Choroid plexus epithelial cell (primary cell): ENCODE measurements around the gene TRIM62.
"Not testable (repeated sequence)": the region's sequence is repeated elsewhere in the genome, so short reads cannot be mapped to it uniquely, and the experiment has no call there.

Source experiments
- DNase-seq: peaks from one replicate; pipeline ENCODE4 v3.0.0-alpha.2; 2010; ENCODE audit warnings: low read depth
- H3K4me3 ChIP-seq: 2 replicates; pipeline ENCODE4 v1.5.1; 2011; ENCODE audit warnings: low read depth, mild to moderate bottlenecking, control low read depth, low read length, moderate library complexity
- TF ChIP-seq, protein P1 (sequence below): conservative IDR thresholded peaks from 2 replicates; pipeline ENCODE4 v1.5.1; 2011; ENCODE audit warnings: low read depth, mild to moderate bottlenecking, control low read depth, inconsistent platforms, low read length, moderate library complexity

The TRIM62 gene

DNA sequence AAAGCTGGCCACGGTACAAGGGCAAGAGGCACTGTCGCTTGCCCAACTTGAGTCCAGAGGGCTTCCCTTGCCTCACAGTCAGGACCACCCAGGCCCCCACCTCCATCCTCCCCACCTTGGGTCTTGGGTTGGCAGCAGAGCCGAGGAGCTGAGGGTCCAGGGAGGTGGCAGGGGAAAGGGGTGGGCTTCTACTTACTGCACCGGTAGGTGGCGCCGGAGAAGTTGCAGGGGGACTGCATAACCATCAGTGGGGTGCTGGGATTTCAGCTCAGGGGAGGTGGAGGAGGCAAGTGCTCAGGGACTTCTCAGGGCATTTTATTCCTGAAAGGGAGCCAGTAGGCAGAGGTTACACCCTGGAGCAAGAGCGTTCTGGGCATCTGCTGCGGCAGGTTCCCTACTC, 44.0 kb downstream of the TRIM62 start:
- no peak overlapping the region for H3K4me3 ChIP-seq
- DNase-seq = peak; percentile 67
- TF ChIP-seq, protein P1, sequence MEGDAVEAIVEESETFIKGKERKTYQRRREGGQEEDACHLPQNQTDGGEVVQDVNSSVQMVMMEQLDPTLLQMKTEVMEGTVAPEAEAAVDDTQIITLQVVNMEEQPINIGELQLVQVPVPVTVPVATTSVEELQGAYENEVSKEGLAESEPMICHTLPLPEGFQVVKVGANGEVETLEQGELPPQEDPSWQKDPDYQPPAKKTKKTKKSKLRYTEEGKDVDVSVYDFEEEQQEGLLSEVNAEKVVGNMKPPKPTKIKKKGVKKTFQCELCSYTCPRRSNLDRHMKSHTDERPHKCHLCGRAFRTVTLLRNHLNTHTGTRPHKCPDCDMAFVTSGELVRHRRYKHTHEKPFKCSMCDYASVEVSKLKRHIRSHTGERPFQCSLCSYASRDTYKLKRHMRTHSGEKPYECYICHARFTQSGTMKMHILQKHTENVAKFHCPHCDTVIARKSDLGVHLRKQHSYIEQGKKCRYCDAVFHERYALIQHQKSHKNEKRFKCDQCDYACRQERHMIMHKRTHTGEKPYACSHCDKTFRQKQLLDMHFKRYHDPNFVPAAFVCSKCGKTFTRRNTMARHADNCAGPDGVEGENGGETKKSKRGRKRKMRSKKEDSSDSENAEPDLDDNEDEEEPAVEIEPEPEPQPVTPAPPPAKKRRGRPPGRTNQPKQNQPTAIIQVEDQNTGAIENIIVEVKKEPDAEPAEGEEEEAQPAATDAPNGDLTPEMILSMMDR = peak; percentile 81

DNA sequence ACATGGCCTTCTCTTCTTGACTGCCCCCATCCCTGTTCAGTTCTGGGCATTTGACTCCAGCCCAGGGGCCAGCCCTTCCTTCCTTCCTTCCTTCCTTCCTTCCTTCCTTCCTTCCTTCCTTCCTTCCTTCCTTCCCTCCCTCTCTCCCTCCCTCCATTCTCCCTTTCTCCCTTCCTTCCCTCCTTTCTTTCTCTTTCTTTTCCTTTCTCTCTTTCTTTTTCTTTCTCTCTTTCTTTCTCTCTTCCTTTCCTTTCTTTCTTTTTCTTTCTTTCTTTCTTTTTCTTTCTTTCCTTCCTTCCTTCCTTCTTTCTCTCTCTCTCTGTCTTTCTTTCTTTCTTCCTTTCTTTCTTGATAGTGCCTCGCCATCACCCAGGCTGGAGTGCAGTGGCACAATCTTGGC, 45.8 kb downstream of the TRIM62 start:
- not testable (repeated sequence) for DNase-seq, H3K4me3 ChIP-seq

DNA sequence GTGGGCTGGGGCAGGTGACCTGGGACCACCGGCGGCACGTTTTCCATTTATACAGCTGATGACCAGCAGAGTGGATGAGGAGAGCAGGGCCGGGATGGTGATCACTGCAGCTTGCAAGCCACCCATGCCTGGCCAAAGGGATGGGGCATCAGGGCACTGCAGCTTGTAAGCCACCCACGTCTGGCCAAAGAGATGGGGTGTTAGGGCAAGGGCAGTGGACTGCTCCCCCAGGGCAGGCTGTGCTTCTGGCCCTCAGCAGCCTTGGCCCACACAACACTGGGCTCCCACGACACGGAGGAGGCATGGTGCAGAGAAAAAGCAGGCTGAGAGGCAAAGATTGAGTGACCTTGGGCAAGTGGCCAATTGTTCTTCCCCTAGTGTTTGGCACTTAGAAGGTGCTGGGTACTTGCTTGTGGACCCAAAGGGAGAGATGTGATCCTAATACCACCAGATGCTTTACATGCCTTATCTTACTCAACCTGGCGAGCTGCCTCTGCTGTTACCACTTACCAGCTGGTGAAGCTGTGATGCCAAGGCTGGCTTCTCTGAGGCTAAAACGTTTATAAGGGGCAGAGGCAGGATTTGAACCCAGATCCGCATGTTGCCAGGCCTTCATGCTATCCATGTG, 48.3 kb downstream of the TRIM62 start:
- no peak for DNase-seq
- TF ChIP-seq, protein P1 = no peak
- H3K4me3 ChIP-seq = no peak overlapping the region

DNA sequence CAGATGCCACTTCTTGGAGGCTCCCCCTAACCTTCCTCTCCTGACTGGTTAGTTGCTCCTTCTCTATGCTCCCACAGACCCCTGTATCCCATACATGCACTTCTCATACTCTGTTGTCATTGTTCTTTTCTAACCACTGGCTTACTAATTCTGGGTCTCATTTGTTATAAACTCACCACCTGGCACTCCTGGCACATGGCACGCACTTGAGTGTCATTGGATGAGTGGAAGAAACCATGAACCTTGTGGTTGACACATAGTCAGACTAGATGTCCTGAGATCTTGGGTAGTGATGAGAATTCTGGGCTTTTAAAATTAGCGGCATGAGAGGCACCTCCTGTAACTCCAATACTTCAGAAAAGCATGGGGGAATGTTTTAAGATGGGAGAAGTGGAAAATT, 49.3 kb downstream of the TRIM62 start:
- TF ChIP-seq, protein P1 = no peak
- H3K4me3 ChIP-seq = no peak overlapping the region
- DNase-seq = no peak

DNA sequence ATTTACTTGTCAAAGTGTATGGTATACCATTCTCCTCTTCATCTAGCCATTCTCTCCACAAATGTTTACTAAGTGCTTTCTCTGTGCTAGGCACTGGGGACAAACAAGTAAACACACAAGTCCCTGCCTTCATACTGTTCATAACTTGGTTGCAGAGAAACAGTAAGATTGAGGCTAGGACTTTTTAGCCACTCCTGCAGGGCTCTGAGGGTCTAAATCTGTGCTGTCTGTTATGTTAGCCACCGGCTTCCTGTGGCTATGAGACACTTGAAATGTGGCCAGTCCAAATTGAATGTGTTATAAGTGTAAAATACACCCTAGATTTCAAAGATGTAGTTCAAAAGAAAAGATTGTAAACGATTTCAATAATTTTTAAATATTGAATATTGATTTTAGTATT, 50.7 kb downstream of the TRIM62 start:
- DNase-seq = no peak
- no peak overlapping the region for H3K4me3 ChIP-seq
- TF ChIP-seq, protein P1 = no peak

DNA sequence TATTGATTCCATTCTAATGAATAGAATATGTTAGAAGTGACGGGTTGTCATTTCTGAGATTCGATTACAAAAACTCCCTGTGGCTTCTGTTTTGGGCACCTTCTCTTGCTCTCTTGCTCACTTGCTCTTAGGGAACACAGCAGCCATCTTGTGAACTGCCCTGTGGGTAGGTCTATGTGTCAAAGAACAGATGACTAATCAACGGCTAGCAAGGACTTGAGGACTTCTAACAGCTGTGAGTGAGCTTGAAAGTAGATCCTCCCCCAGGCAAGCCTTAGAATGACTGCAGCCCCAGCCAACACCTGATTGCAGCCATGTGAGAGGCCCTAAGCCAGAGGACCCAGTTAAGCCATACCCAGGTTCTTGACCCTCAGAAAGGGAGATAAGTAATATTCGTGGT, 51.5 kb downstream of the TRIM62 start:
- peak; percentile 67 for DNase-seq
- no peak overlapping the region for H3K4me3 ChIP-seq
- TF ChIP-seq, protein P1 = no peak

DNA sequence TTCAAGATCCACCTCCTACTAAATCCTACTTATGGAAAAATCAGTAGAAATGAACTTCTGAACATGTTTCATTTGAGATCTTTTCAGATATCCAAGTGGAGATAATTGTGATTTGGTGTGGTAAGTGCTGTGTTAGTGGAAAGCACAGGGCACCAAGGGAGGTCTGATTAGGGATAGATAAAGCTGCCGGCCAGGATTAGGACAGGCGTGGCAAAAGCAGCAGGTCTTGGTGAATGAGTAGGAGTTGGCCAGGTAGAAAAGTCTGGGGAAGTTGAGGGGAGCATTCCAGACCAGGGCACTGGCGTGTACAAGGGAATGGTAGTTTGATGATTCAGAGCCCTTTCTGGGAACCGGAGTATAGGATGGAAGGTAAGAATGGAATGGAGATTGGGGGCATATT, 53.1 kb downstream of the TRIM62 start:
- TF ChIP-seq, protein P1 = no peak
- DNase-seq = no peak
- H3K4me3 ChIP-seq = no peak overlapping the region
